Astrocyte (in vitro differentiated cells and primary cell): ENCODE data around the gene GAD2. TPM values are rescaled to one million over a fixed set of nuclear protein-coding genes. Genes with fewer than 3 reads are reported as not detected.
A peak's percentile ranks its signal among the peaks of the same experiment; 100 is the strongest.
"Not testable (repeated sequence)": the region's sequence is repeated elsewhere in the genome, so short reads cannot be mapped to it uniquely, and the experiment has no call there.

Source experiments
- DNase-seq: peaks from one replicate; pipeline ENCODE4 v3.0.0-alpha.2; 2010; ENCODE audit warnings: low read depth
- FAIRE-seq: peaks from 2 replicates; lab custom pipeline; 2011; peaks lifted over from hg19 to GRCh38; lab: Jason Lieb, UNC
- H2AFZ ChIP-seq: 2 replicates; pipeline ENCODE4 v1.6.0; 2012; ENCODE audit warnings: low read depth, low read length, inconsistent platforms
- H3K27ac ChIP-seq: 2 replicates; pipeline ENCODE4 v1.5.1; 2011; ENCODE audit warnings: low read depth, low read length, inconsistent platforms
- H3K27me3 ChIP-seq: 2 replicates; pipeline ENCODE4 v1.6.0; 2011; ENCODE audit warnings: low read length, inconsistent platforms; ENCODE audit not compliant: insufficient read depth
- H3K36me3 ChIP-seq: 2 replicates; pipeline ENCODE4 v1.5.1; 2011; ENCODE audit warnings: low read length, inconsistent platforms; ENCODE audit not compliant: insufficient read depth
- H3K4me1 ChIP-seq: 2 replicates; pipeline ENCODE4 v1.5.1; 2011; ENCODE audit warnings: low read length, inconsistent platforms; ENCODE audit not compliant: insufficient read depth
- H3K4me2 ChIP-seq: 2 replicates; pipeline ENCODE4 v1.6.0; 2012; ENCODE audit warnings: low read length, inconsistent platforms
- H3K4me3 ChIP-seq: 2 replicates; pipeline ENCODE4 v1.5.1; 2011; ENCODE audit warnings: low read depth, mild to moderate bottlenecking, low read length, inconsistent platforms; ENCODE audit not compliant: insufficient read depth
- H3K79me2 ChIP-seq: 2 replicates; pipeline ENCODE4 v1.6.0; 2012; ENCODE audit warnings: mild to moderate bottlenecking, low read length, inconsistent platforms; ENCODE audit not compliant: insufficient read depth
- H3K9ac ChIP-seq: 2 replicates; pipeline ENCODE4 v1.6.0; 2012; ENCODE audit warnings: mild to moderate bottlenecking, low read length, inconsistent platforms
- H3K9me3 ChIP-seq: 2 replicates; pipeline ENCODE4 v1.5.1; 2012; ENCODE audit warnings: low read depth, mild to moderate bottlenecking, low read length, inconsistent platforms; ENCODE audit not compliant: insufficient read depth
- H4K20me1 ChIP-seq: 2 replicates; pipeline ENCODE4 v1.6.0; 2012; ENCODE audit warnings: low read length, inconsistent platforms; ENCODE audit not compliant: insufficient read depth
- H3K27ac Mint-ChIP-seq: one replicate; pipeline ENCODE4 v1.8.0; 2021; ENCODE audit warnings: mild to moderate bottlenecking, mixed read lengths; ENCODE audit not compliant: unreplicated experiment
- H3K27me3 Mint-ChIP-seq: one replicate; pipeline ENCODE4 v1.8.0; 2021; ENCODE audit warnings: low read depth, mixed read lengths; ENCODE audit not compliant: unreplicated experiment
- H3K36me3 Mint-ChIP-seq: one replicate; pipeline ENCODE4 v1.8.0; 2021; ENCODE audit warnings: low read depth, mixed read lengths; ENCODE audit not compliant: unreplicated experiment
- H3K4me1 Mint-ChIP-seq: one replicate; pipeline ENCODE4 v1.8.0; 2021; ENCODE audit warnings: low read depth, mixed read lengths; ENCODE audit not compliant: unreplicated experiment
- H3K4me3 Mint-ChIP-seq: one replicate; pipeline ENCODE4 v1.8.0; 2021; ENCODE audit warnings: mild to moderate bottlenecking, moderate library complexity, mixed read lengths; ENCODE audit not compliant: unreplicated experiment
- H3K9me3 Mint-ChIP-seq: one replicate; pipeline ENCODE4 v1.8.0; 2021; ENCODE audit warnings: mild to moderate bottlenecking, mixed read lengths; ENCODE audit not compliant: unreplicated experiment
- EZH2 ChIP-seq: IDR thresholded peaks from 2 replicates; pipeline ENCODE4 v1.6.1; 2012; ENCODE audit warnings: mild to moderate bottlenecking, low read length, inconsistent platforms; ENCODE audit not compliant: insufficient read depth
- total RNA-seq: library from RNA; stranded (reverse); gene quantifications from 2 replicates; pipeline ENCODE4 v1.2.1, GENCODE V29; 2021
- TF ChIP-seq, protein P1 (sequence below): IDR thresholded peaks from 2 replicates; pipeline ENCODE4 v1.5.1; 2011; ENCODE audit warnings: low read depth, mild to moderate bottlenecking, inconsistent platforms, low read length, moderate library complexity; ENCODE audit not compliant: insufficient read depth

Gene GAD2
- total RNA-seq, 1 donor from 2014 or later = not detected

DNA sequence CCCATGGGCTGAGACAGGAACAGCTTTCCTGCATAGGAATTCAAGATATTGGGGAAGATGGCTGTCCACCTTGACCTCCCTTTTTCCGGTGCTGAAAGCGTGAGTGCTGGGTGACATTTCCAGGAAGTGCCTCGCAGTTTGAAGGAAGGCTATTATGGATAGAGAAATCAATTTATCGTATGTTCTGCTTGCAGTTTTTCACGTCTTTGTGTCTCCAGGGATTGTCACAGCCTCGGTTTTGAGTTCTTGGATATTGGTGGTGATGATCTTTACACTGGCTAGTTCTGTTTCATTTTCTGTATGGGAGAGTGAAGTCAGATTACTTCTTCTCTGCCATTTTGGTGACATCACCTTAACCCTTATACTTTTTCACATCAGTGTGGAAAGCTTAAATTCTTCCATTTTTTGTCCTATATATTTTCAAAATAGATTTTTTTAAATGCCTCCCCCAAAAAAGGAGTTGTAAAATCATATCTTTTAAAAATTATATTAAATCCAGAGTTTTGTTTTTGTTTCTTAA lies 119.1 kb downstream of the GAD2 start:
- Histone ChIP-seq H3K4me1 (no peaks in the 10 kb centered on the region), H3K4me3 (no peak overlapping the region), H3K27me3 (no peaks in the 10 kb centered on the region), H2AFZ (peak overlapping the region; percentile 21), H3K9ac (no peak overlapping the region), H4K20me1 (no peaks in the 10 kb centered on the region), H3K9me3 (no peaks in the 10 kb centered on the region), H3K79me2 (no peaks in the 10 kb centered on the region), H3K27ac (no peak overlapping the region), H3K36me3 (no peaks in the 10 kb centered on the region), H3K4me2 (peak overlapping the region; percentile 16)
- no peak overlapping the region for H3K4me3 Mint-ChIP-seq
- H3K4me1 Mint-ChIP-seq = no peaks in the 10 kb centered on the region
- H3K27me3 Mint-ChIP-seq = no peaks in the 10 kb centered on the region
- no peak for DNase-seq
- no peak for TF ChIP-seq EZH2
- TF ChIP-seq, protein P1, sequence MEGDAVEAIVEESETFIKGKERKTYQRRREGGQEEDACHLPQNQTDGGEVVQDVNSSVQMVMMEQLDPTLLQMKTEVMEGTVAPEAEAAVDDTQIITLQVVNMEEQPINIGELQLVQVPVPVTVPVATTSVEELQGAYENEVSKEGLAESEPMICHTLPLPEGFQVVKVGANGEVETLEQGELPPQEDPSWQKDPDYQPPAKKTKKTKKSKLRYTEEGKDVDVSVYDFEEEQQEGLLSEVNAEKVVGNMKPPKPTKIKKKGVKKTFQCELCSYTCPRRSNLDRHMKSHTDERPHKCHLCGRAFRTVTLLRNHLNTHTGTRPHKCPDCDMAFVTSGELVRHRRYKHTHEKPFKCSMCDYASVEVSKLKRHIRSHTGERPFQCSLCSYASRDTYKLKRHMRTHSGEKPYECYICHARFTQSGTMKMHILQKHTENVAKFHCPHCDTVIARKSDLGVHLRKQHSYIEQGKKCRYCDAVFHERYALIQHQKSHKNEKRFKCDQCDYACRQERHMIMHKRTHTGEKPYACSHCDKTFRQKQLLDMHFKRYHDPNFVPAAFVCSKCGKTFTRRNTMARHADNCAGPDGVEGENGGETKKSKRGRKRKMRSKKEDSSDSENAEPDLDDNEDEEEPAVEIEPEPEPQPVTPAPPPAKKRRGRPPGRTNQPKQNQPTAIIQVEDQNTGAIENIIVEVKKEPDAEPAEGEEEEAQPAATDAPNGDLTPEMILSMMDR = no peak
- no peaks in the 10 kb centered on the region for H3K36me3 Mint-ChIP-seq
- no peak for FAIRE-seq
- H3K27ac Mint-ChIP-seq = no peak overlapping the region
- no peaks in the 10 kb centered on the region for H3K9me3 Mint-ChIP-seq

DNA sequence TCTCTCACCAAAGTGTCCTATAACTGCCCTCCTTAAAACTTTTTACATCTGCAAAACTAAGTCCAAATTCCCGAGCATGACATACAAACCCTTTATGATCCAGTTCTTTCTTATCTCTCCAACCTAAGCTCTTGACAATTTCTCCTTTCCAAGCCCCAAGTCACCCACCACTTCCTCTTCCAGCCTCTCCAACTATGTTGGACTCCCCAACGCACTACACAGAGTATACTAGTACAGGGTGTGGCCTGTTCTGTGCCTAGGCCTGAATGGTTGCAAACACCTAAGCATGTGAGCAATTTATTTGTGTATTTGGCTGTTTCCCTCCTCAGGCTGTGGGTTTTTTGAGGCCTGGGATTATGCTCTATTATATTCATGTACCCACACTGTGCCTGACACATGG lies 120.4 kb downstream of the GAD2 start:
- H3K9ac ChIP-seq = no peak overlapping the region
- DNase-seq = no peak
- TF ChIP-seq, protein P1 = no peak
- no peak for TF ChIP-seq EZH2
- no peak overlapping the region for H3K4me2 ChIP-seq
- no peak overlapping the region for H2AFZ ChIP-seq
- Mint-ChIP-seq H3K4me1 (no peaks in the 10 kb centered on the region), H3K4me3 (no peak overlapping the region), H3K27me3 (peaks cover 3% of the 10 kb centered on the region), H3K9me3 (no peaks in the 10 kb centered on the region), H3K27ac (no peak overlapping the region), H3K36me3 (no peaks in the 10 kb centered on the region)
- H3K4me3 ChIP-seq = no peak overlapping the region
- FAIRE-seq = no peak
- H3K4me1 ChIP-seq = no peaks in the 10 kb centered on the region
- no peaks in the 10 kb centered on the region for H3K79me2 ChIP-seq
- no peaks in the 10 kb centered on the region for H3K36me3 ChIP-seq
- H3K9me3 ChIP-seq = no peaks in the 10 kb centered on the region
- no peaks in the 10 kb centered on the region for H4K20me1 ChIP-seq
- H3K27ac ChIP-seq = no peak overlapping the region
- H3K27me3 ChIP-seq = no peaks in the 10 kb centered on the region

DNA sequence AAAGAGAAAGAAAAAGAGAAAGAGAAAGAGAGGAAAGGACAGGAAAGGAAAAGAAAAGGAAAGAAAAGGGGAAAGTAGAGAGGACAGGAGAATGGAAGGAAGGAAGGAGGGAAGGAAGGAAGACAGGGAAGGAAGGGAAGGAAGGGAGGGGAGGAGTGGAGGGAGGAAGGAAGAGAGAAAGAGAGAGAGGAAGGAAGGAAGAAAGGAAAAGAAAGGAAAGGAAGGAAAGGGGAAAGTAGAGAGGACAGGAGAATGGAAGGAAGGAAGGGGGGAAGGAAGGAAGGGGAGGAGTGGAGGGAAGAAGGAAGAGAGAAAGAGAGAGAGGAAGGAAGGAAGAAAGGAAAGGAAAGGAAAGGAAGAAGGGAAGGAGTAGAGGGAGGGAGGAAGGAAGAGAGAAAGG lies 125.1 kb downstream of the GAD2 start:
- Histone ChIP-seq H3K27ac (no peak overlapping the region), H3K4me3 (no peak overlapping the region), H3K4me1 (no peaks in the 10 kb centered on the region), H3K4me2 (no peak overlapping the region), H3K27me3 (no peaks in the 10 kb centered on the region), H2AFZ (no peak overlapping the region), H3K79me2 (no peaks in the 10 kb centered on the region), H4K20me1 (no peaks in the 10 kb centered on the region), H3K9ac (no peak overlapping the region), H3K9me3 (no peaks in the 10 kb centered on the region), H3K36me3 (no peaks in the 10 kb centered on the region)
- Mint-ChIP-seq H3K4me1 (no peaks in the 10 kb centered on the region), H3K27me3 (peaks cover 6% of the 10 kb centered on the region), H3K36me3 (no peaks in the 10 kb centered on the region), H3K27ac (no peak overlapping the region), H3K4me3 (no peak overlapping the region), H3K9me3 (no peaks in the 10 kb centered on the region)
- FAIRE-seq (no peak), DNase-seq (no peak)
- TF ChIP-seq, protein P1 = no peak
- no peak for TF ChIP-seq EZH2

DNA sequence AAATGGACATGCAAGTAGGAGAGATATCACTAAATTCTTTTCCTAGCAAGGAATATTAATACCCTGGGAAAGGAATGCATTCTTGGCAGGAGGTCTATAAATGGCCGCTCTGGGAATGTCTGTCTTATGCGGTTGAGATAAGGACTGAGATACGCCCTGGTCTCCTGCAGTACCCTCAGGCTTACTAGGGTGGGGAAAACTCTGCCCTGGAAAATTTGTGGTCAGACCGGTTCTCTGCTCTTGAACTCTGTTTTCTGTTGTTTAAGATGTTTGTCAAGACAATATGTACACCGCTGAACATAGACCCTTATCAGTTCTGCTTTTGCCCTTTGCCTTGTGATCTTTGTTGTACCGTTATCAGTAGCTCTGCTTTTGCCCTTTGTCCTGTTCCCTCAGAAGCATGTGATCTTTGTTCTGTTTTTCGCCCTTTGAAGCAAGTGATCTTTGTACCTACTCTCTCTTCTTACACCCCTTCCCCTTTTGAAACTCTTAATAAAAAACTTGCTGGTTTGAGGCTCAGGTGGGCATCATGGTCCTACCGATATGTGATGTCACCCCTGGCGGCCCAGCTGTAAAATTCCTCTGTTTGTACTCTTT lies 132.3 kb downstream of the GAD2 start:
- H3K27me3 Mint-ChIP-seq, H3K4me2 ChIP-seq, H3K4me1 ChIP-seq, H3K4me1 Mint-ChIP-seq, H4K20me1 ChIP-seq, H3K27me3 ChIP-seq, H3K36me3 ChIP-seq, H2AFZ ChIP-seq, H3K27ac ChIP-seq, H3K9me3 ChIP-seq, H3K4me3 Mint-ChIP-seq, H3K4me3 ChIP-seq, H3K27ac Mint-ChIP-seq, H3K79me2 ChIP-seq, H3K9me3 Mint-ChIP-seq, FAIRE-seq, H3K36me3 Mint-ChIP-seq, H3K9ac ChIP-seq: not testable (repeated sequence)
- DNase-seq = peak; percentile 1
